Ishikawa (cell line): ENCODE measurements around the gene PRIMA1.

ENCODE experiments used
- CEBPB ChIP-seq: IDR thresholded peaks from 2 replicates; pipeline ENCODE4 v1.6.1; 2012
- CREB1 ChIP-seq: IDR thresholded peaks from 2 replicates; pipeline ENCODE4 v1.6.1; 2012; ENCODE audit warnings: low read depth
- EGR1 ChIP-seq: IDR thresholded peaks from 2 replicates; pipeline ENCODE4 v1.6.1; 2012
- EP300 ChIP-seq: IDR thresholded peaks from 2 replicates; pipeline ENCODE4 v1.6.1; 2012; ENCODE audit warnings: borderline replicate concordance
- FOXM1 ChIP-seq: IDR thresholded peaks from 2 replicates; pipeline ENCODE4 v1.6.1; 2012; ENCODE audit warnings: low read depth, borderline replicate concordance
- MAX ChIP-seq: IDR thresholded peaks from 2 replicates; pipeline ENCODE4 v1.6.1; 2012
- NFIC ChIP-seq: IDR thresholded peaks from 2 replicates; pipeline ENCODE4 v1.6.1; 2012
- RAD21 ChIP-seq: IDR thresholded peaks from 2 replicates; pipeline ENCODE4 v1.6.1; 2012; ENCODE audit warnings: low read depth
- REST ChIP-seq: IDR thresholded peaks from 2 replicates; pipeline ENCODE4 v1.6.1; 2012; ENCODE audit warnings: low read depth, mild to moderate bottlenecking
- TAF1 ChIP-seq: IDR thresholded peaks from 2 replicates; pipeline ENCODE4 v1.6.1; 2012; ENCODE audit warnings: low read depth, mild to moderate bottlenecking
- TCF12 ChIP-seq: IDR thresholded peaks from 2 replicates; pipeline ENCODE4 v1.6.1; 2012; ENCODE audit warnings: low read depth
- TEAD4 ChIP-seq: IDR thresholded peaks from 2 replicates; pipeline ENCODE4 v1.6.1; 2012
- USF1 ChIP-seq: IDR thresholded peaks from 2 replicates; pipeline ENCODE4 v1.6.1; 2012
- YY1 ChIP-seq: IDR thresholded peaks from 2 replicates; pipeline ENCODE4 v1.6.1; 2012; ENCODE audit warnings: low read depth
- ZBTB7A ChIP-seq: IDR thresholded peaks from 2 replicates; pipeline ENCODE4 v1.6.1; 2012; ENCODE audit warnings: low read depth

PRIMA1 gene

DNA sequence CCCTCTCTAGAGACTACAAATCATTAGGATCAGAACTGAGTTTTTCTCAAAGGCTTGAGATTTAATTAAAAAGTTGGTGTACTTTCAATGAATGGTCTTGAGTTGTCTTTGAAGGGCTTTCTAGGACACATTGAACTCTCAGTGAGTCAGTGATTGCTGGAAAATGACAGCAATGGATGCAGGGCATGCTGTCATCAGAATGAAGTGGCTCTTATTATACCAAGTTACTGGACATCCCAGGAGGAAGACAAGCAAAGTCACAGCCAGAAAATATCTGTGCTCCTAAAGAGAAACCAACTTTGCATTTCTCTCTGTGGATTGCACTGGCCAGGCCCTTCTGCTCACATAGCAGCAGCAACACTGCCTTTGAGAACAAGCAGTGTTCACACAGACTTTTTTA lies 112.6 kb downstream of the PRIMA1 start:
- no peak for TF ChIP-seq ZBTB7A
- no peak for TF ChIP-seq TEAD4
- no peak for TF ChIP-seq YY1
- TF ChIP-seq USF1 = no peak
- no peak for TF ChIP-seq EP300
- no peak for TF ChIP-seq CREB1
- no peak for TF ChIP-seq MAX
- TF ChIP-seq EGR1 = no peak
- no peak for TF ChIP-seq REST
- TF ChIP-seq TAF1 = no peak
- TF ChIP-seq RAD21 = no peak
- TF ChIP-seq CEBPB = no peak
- TF ChIP-seq FOXM1 = no peak
- no peak for TF ChIP-seq TCF12
- no peak for TF ChIP-seq NFIC

DNA sequence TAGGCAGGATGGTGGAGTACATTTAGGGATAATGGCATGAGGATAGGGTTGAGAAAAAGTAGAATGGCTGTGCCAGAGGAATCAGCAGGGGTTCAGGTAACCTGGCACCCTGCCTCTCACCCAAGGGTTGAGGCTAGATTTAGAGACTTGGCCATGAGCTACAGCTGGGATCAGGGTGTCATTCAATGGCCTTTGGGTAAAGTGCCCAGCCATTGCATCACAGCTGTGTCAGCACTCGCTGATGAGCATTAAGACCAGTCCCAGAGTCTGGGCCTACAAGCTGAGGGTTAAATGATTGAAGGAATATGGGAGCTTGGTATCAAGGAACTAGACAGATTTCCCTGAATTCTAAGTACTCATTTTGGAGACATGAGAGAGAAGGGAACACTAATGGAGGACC lies 113.9 kb downstream of the PRIMA1 start:
- TF ChIP-seq REST (no peak), CREB1 (no peak), NFIC (no peak), USF1 (no peak), MAX (no peak), TEAD4 (no peak), TAF1 (no peak), EP300 (no peak), ZBTB7A (no peak), FOXM1 (no peak)

DNA sequence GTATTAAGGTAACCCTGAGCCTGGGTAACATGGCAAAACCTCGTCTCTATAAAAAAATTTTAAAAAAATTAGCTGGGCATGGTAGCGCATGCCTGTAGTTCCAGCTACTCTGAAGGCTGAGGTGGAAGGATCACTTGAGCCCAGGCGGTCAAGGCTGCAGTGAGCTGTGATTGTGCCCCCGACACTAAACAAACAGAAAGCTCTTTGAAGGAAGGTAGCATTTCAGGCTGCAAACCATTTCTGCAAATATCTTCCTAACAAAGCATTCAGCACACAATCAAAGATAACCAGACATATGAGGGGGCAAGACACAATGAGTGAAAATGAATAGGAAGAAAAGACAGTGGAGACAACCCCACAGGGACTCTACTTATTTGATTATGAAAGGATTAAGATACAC lies 118.7 kb downstream of the PRIMA1 start:
- TF ChIP-seq EGR1 (no peak), TAF1 (no peak), REST (no peak), TEAD4 (no peak), RAD21 (no peak), TCF12 (no peak), FOXM1 (no peak), CEBPB (no peak), EP300 (no peak)
